Stimulated activated naive CD4-positive, alpha-beta T cell (primary cell): ENCODE results near the gene SCP2.

Experiments
- DNase-seq, 6 experiments: peaks; one replicate each; lab custom pipeline; 2025; lab: John Stamatoyannopoulos, UW

SCP2 gene

GRCh38 chr1:53067886-53068285, 140.8 kb downstream of the SCP2 start:
- DNase-seq, result no peak

GRCh38 chr1:53068314-53069099, 141.4 kb downstream of the SCP2 start:
- DNase-seq, result no peak

GRCh38 chr1:53069265-53069662, 142.2 kb downstream of the SCP2 start:
- no peak for DNase-seq

GRCh38 chr1:53069663-53070327, 142.7 kb downstream of the SCP2 start:
- DNase-seq, result no peak

GRCh38 chr1:53070621-53071020, 143.5 kb downstream of the SCP2 start:
- no peak for DNase-seq

GRCh38 chr1:53071167-53071865, 144.2 kb downstream of the SCP2 start:
- no peak for DNase-seq

- DNase-seq, result no peak
These were observed 144.8 kb downstream of the SCP2 start for GRCh38 chr1:53071915-53072314.

- no peak for DNase-seq
These were observed 146.2 kb downstream of the SCP2 start for GRCh38 chr1:53073287-53073686.

- no peak for DNase-seq
These were observed 146.8 kb downstream of the SCP2 start for GRCh38 chr1:53073868-53074311.

- no peak for DNase-seq
These were observed 147.5 kb downstream of the SCP2 start for GRCh38 chr1:53074313-53075154.

- DNase-seq, result no peak
These were observed 148.1 kb downstream of the SCP2 start for GRCh38 chr1:53075206-53075605.

GRCh38 chr1:53075761-53076163, 148.7 kb downstream of the SCP2 start:
- no peak for DNase-seq

- DNase-seq, result no peak
These were observed 149.1 kb downstream of the SCP2 start for GRCh38 chr1:53076165-53076564.

- DNase-seq, result no peak
These were observed 149.9 kb downstream of the SCP2 start for GRCh38 chr1:53076721-53077598.

- DNase-seq, result no peak
These were observed 150.5 kb downstream of the SCP2 start for GRCh38 chr1:53077599-53077965.

GRCh38 chr1:53078333-53079101, 151.4 kb downstream of the SCP2 start:
- DNase-seq, result no peak

- DNase-seq, result no peak
These were observed 152.2 kb downstream of the SCP2 start for GRCh38 chr1:53079251-53079650.

GRCh38 chr1:53080041-53080440, 153.0 kb downstream of the SCP2 start:
- DNase-seq, result no peak

GRCh38 chr1:53080769-53081168, 153.7 kb downstream of the SCP2 start:
- no peak for DNase-seq

- DNase-seq, result no peak
These were observed 154.4 kb downstream of the SCP2 start for GRCh38 chr1:53081384-53082066.
